Measurements from ENCODE around the gene CAPZB. TPM values are rescaled to one million over a fixed set of nuclear protein-coding genes. Genes with fewer than 3 reads are reported as not detected.
A peak's percentile ranks its signal among the peaks of the same experiment; 100 is the strongest.

Gene CAPZB
- total RNA-seq, 1 experiment from 2014 or later, result 141 TPM

- DNase-seq (ENCODE audit: low read depth), result peak; percentile 35
These were observed 16.9 kb downstream of the CAPZB start for GRCh38 chr1:19468397-19468956.

- DNase-seq (ENCODE audit: low read depth), result no peak
These were observed 17.8 kb downstream of the CAPZB start for GRCh38 chr1:19467199-19468187.

GRCh38 chr1:19466112-19466561 is 19.2 kb downstream of the CAPZB start:
- DNase-seq (ENCODE audit: low read depth), result no peak

DNA sequence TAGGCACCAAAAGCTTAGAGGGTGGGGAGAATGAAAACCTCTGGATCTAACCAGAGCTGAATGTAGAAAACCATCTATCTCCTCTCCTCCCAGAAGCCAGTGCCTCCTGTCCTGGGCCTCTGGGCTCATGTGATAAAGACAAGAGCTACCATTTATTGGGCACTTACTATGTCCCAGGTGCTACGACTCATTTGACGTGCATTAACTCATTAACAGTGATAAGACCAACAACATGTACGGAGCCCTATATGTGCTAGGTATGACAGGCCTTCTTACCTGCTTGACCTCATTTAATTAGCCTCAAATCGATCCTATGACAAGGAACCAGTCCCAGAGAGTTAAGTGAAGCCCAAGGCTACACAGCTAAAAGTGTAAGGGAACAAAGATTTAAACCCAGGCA is 19.7 kb downstream of the CAPZB start:
- no peak for DNase-seq (ENCODE audit: low read depth)

DNA sequence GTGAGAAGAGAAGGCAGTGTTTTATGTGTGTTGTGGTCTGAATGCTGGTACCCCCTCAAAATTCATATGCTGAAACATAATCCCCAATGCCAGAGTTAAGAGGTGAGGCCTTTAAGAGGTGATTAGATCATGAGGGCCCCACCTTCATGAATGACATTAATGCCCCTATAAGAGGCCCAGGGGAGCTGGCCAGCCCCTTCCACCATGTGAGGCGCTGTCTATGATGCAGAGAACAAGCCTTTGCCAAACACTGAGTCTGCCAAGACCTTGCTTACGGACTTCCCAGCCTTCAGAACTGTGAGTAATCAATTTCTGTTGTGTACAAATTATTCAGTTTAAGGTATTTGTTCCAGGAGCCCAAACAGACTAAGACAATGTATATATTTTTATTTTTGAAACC is 20.2 kb downstream of the CAPZB start:
- no peak for DNase-seq (ENCODE audit: low read depth)

DNA sequence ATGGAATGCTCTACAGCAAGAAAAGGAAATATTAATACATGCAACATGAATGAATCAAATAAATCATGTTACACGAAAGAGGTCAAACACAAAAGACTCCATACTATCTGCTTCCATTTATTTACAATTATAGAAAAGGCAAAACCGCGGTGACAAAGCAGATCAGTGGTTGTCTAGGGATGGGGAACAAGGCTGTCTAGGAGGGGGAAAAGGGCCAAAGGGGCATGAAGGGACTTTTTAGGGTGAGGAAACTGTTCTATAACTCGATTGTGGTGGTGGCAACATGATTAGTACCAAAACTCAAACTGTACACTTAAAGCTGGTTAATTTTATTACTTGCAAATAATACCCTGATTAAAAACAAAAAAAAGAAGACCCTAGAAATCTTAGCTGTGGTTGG is 20.6 kb downstream of the CAPZB start:
- DNase-seq (ENCODE audit: low read depth), result no peak

DNA sequence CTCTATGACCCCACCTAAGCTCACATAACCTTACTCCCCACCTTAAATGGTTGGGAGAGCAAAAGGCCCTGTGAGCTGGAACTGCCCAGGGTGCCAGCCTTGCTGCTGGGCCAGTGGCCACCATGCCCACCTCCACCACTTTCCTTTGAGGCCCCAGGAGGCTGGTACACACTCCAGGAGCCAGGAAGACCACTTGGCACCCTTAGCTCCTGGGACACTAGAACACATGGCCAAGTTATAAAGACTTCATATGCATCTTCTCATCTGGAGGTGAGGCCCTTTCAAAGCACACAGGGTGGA is 21.9 kb downstream of the CAPZB start:
- no peak for DNase-seq (ENCODE audit: low read depth)

- no peak for DNase-seq (ENCODE audit: low read depth)
These were observed 22.4 kb downstream of the CAPZB start for GRCh38 chr1:19462781-19463503.

DNA sequence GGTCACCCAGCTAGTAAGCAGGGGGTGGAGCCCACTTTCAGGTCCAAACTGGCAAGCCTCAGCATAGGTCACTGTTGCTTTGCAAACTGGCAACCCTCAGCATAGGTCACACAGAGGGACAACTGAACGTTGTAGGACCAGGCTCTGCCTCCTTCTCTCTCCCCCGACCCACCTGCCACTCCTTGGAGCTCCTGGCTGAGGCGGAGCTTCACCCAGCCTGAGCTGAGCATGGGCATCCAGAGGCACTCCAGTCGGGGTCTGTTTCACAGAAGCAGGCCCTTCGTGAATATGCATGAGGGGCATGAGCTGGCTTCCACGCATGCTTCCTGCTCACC is 24.2 kb downstream of the CAPZB start:
- no peak for DNase-seq (ENCODE audit: low read depth)

DNA sequence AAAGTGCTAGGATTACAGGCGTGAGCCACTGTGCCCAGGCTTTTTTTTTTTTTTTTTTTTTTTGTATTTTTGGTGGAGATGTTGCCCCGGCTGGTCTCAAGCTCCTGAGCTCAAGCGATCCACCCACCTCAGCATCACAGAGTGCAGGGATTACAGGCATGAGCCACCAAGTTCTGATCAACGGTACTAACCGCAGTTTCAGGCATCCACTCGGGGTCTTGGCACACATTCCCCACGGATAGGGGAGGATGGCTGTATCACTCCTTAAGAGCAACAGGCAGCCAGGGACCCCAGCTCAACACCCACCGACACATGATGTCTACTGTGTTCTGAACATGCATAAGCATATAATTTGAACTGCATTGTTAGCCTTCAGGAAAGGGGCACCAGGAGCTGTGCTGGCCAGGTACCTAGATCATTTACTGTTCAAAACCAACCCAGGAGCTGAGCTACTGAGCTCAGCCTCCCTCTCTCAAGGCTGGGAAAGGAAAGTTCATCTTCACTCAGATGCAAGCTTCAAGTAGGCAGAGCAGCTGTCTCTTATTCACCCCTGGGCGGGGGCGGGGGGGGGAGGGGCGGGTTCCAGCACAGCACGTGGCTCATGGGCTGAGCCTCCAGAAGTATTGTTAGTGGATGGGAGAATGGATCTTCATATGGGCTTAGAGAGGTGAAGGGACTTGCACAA is 24.7 kb downstream of the CAPZB start:
- DNase-seq (ENCODE audit: low read depth), result no peak

DNA sequence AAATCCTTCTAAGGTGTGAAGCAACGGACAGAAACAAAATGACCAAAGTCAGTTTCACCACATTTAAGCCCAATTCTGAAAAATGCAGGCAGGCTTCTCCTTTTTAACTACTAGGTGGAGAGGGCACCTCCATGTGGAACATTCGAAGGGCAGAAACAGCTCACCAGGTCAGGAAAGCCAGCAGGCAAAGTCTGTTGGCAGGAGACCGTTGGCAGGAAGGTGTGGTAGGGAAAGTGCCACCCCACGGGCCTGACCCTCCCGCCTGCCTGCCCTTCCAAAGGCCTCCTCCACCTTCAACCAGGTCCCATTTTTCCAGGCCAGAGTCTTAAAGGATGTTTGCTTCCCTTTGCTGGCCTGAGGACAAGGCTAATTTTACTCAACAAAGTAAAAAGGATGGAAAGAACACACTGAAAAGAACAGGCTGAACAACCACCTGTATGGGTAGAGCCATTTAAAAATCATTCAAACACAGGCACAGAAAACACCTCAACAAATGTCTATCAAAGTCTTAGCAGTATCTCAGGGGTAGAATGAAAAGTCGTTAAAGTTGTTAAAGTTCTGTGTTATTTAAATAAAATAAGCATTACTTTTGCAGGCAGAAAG is 26.4 kb downstream of the CAPZB start:
- DNase-seq (ENCODE audit: low read depth), result no peak

- peak; percentile 21 for DNase-seq (ENCODE audit: low read depth)
These were observed 27.7 kb downstream of the CAPZB start for GRCh38 chr1:19457607-19458006.

- DNase-seq (ENCODE audit: low read depth), result peak; percentile 60
These were observed 28.3 kb downstream of the CAPZB start for GRCh38 chr1:19456968-19457441.

DNA sequence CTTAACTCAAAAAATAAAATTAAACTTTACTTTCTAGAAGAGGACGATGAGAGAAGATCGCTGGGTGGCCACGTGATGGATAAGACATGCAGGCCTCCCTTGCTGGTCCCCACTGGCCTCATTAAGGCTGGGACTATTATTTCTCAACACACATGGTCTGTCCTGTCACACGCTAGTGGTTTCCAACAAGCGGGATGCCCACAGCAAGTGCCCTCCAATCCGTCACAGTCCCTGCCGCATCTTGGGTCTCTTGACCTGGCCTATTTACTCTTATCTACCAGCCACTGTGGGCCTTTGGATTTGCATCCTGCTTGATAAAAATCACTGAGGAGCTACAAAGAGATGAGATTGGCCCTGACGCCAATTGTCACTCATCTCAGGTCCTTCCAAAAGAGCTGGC is 30.0 kb downstream of the CAPZB start:
- DNase-seq (ENCODE audit: low read depth), result no peak

GRCh38 chr1:19454265-19455146 is 30.8 kb downstream of the CAPZB start:
- no peak for DNase-seq (ENCODE audit: low read depth)

DNA sequence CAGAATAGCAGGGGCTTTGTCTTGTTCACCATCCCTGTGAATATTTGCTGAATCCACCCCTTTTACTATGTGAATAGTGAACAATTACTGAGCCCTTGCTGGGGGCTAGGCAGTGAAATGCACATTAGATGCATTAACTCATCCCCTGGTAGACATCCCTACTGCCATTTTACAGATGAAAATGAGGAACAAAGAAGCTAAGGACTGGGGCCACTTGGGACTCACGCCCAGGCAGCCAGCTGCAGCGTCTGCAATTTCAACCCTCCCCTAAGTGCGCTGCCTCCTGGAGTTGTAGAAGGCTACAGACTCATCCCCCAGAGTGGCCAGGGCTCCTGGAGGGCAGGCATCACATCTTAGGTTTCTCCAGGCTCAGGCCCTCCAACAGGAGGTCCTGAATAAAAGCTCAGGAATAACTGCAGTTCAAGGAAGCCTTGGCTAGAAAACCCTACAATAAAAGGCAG is 31.6 kb downstream of the CAPZB start:
- DNase-seq (ENCODE audit: low read depth), result no peak

- DNase-seq (ENCODE audit: low read depth), result peak; percentile 78
These were observed 33.1 kb downstream of the CAPZB start for GRCh38 chr1:19452221-19452663.

- DNase-seq (ENCODE audit: low read depth), result peak; percentile 94
These were observed 34.4 kb downstream of the CAPZB start for GRCh38 chr1:19450811-19451515.

- no peak for DNase-seq (ENCODE audit: low read depth)
These were observed 35.7 kb downstream of the CAPZB start for GRCh38 chr1:19449454-19450228.

Data from Daoy (cell line).